BJ (cell line): ENCODE results near the gene IGLON5. TPM values are rescaled to one million over a fixed set of nuclear protein-coding genes. Genes with fewer than 3 reads are reported as not detected.

Experiments
- CTCF ChIA-PET: fragments of 350-600 bp; formaldehyde crosslinking; extraction: SDS; loops from one replicate; lab custom pipeline; 2021; ENCODE audit warnings: antibody characterized with exemption, inconsistent platforms; lab: Yijun Ruan, JAX
- POLR2A ChIA-PET: fragments of 300-600 bp; sonication (Branson Sonifier 250); formaldehyde crosslinking; extraction: SDS; loops from one replicate; lab custom pipeline; 2021; ENCODE audit warnings: antibody characterized with exemption; lab: Charles Lee
- DNase-seq: peaks from one replicate; pipeline ENCODE4 v3.0.0-alpha.2; 2011; ENCODE audit warnings: low read depth
- H3K27me3 ChIP-seq: 2 replicates; pipeline ENCODE4 v1.6.0; 2011; ENCODE audit warnings: low read length; ENCODE audit not compliant: control insufficient read depth, insufficient read depth
- H3K36me3 ChIP-seq: 2 replicates; pipeline ENCODE4 v1.5.1; 2011; ENCODE audit warnings: low read length; ENCODE audit not compliant: control insufficient read depth, insufficient read depth
- H3K4me3 ChIP-seq: 2 replicates; pipeline ENCODE4 v1.5.1; 2011; ENCODE audit warnings: low read depth, mild to moderate bottlenecking, control low read depth, low read length
- CTCF ChIP-seq: IDR thresholded peaks from 2 replicates; pipeline ENCODE4 v1.5.1; 2011; ENCODE audit warnings: low read depth, mild to moderate bottlenecking, control low read depth, inconsistent platforms, low read length, moderate library complexity; ENCODE audit not compliant: insufficient read depth
- polyA plus RNA-seq: library from polyadenylated mRNA; depleted of rRNA; stranded (reverse); fragments of >200 nt; gene quantifications from 2 replicates; pipeline ENCODE4 v1.2.3, GENCODE V29; 2011

Gene IGLON5
- polyA plus RNA-seq, 1 experiment: not detected

- DNase-seq: no peak
- TF ChIP-seq CTCF: no peak
- Histone ChIP-seq H3K27me3 (no peaks in the 10 kb centered on the region), H3K36me3 (no peaks in the 10 kb centered on the region), H3K4me3 (no peak overlapping the region)
- POLR2A ChIA-PET: no interaction called here
- CTCF ChIA-PET: no interaction called here
Measured at GRCh38 chr19:51331716-51332115, 20.3 kb downstream of the IGLON5 start.

- TF ChIP-seq CTCF: no peak
Measured at GRCh38 chr19:51333836-51334460, 22.5 kb downstream of the IGLON5 start.

GRCh38 chr19:51337141-51337860 lies 25.9 kb downstream of the IGLON5 start:
- Histone ChIP-seq H3K4me3 (no peak overlapping the region), H3K36me3 (no peaks in the 10 kb centered on the region), H3K27me3 (no peaks in the 10 kb centered on the region)
- POLR2A ChIA-PET: no interaction called here
- CTCF ChIA-PET: interaction anchor here (0.7 to 1.2 kb wide), 4 partner anchors 61 to 371 kb away, joined by 3 to 7 read pairs (median 3); no protein-coding TSS in a partner anchor
- no peak for TF ChIP-seq CTCF
- no peak for DNase-seq

More at GRCh38 chr19:51333836-51334460, 22.5 kb downstream of the IGLON5 start:
- ChIA-PET POLR2A (no interaction called here), CTCF (no interaction called here)
- no peak for DNase-seq
- Histone ChIP-seq H3K4me3 (no peak overlapping the region), H3K27me3 (no peaks in the 10 kb centered on the region), H3K36me3 (no peaks in the 10 kb centered on the region)

- Histone ChIP-seq H3K36me3 (no peaks in the 10 kb centered on the region), H3K27me3 (no peaks in the 10 kb centered on the region), H3K4me3 (no peak overlapping the region)
- ChIA-PET CTCF (interaction anchor here (0.7 to 1.7 kb wide), 8 partner anchors 12 to 370 kb away, joined by 3 to 7 read pairs (median 3); no protein-coding TSS in a partner anchor), POLR2A (no interaction called here)
- DNase-seq: no peak
- no peak for TF ChIP-seq CTCF
Measured at GRCh38 chr19:51337861-51338562, 26.6 kb downstream of the IGLON5 start.
